Kidney glomerular epithelial cell (primary cell): Measurements from ENCODE around the gene TFAM.
"Not testable (repeated sequence)": the region's sequence is repeated elsewhere in the genome, so short reads cannot be mapped to it uniquely, and the experiment has no call there.

Source experiments
- DNase-seq: peaks from one replicate; lab custom pipeline; 2025; lab: John Stamatoyannopoulos, UW

The TFAM gene

DNA sequence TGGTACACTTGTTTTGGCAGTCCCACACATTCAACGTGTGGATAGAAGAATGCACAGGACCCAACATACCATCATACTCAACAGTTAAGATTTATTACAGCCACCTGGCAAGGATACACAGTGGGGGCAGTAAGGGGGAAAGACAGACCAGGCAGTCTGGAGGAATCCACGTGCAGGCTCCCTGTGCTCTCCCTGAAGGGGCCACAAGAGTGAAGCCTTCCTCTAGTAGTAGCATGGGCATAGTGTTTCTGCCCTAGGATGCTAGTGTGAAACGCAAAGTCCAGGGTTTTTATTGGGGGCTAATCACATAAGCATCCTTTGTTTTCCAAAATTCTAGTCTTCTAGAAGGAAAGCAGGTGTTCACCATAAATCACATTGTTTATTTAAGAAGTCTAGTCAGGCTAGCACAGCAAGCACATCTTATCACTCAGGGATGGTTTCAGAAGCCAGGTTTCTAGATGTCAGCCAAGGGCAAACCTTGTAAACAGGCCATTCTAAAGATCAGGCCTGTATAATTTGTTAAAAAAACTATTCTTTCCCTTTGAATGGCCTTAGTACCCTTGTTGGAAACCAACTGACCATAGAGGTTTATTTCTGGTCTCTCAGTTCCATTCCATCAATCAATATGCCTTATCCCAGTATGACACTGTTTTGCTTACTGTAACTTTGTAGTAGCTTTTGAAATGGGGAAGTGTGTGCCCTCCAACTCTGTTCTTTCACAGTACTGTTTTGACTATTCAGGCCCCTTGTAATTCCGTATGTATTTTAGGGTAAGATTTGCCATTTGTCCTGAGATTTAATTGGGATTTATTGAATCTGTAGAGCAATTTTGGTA lies 12.4 kb upstream of the TFAM start:
- DNase-seq = no peak

DNA sequence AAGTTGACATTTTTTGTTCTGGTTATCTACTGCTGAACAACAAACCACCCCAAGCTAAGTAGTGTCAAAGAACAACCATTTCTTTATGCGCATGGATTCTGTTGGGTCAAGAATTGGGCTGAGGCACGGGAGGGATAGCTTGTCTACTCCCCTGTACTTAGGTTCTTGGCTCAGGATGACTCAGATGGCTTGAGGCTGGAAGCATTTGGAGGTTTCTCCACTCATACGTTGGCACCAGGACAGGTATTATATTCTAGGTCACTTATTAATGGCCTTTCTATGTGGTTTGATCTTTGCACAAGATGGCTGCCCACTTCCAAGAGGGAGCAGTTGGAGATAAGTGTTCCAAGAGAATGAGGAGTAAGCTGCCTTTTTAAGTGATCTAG lies 11.8 kb upstream of the TFAM start:
- DNase-seq = no peak

DNA sequence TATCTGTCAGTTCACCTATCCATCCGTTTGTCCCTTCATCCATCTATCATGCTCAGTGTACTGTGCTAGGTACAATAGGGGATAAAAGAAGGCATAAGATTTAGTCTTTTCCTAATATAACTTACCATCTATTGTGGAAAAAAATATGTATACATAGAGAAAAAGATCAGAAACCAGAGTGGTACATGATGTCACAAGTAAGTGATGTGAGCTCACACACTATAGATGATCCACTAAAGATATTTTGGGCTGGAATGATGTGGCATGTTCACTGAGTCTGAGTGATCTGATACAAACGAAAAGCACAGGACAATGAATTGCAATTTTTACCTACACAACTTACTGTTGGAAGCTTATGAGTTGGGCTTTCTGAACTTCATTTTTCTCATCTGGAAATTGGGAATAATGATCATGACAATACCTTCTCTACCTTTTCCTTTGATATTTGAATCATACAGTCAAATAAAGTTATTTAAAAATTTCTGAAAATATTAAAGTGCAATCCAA lies 2.7 kb upstream of the TFAM start:
- no peak for DNase-seq

DNA sequence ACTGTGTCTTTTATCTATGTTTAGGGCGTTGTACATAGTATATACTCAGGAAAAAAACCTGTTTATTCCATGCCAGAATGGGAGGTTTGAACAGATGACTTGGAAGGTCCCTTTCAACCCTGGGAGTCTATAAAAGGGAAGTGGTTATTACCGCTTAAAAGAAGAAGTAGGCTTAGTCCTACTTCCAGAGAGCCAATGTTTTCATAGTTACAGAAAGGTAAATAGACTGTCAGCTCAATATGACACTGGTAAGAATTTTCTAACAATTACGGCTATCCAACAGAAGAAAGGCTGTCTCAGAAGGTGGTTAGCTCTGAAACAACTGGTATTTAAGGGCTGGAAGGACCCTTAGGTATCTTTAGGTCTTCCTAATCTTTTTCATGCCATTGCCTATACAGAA lies 1.1 kb upstream of the TFAM start:
- DNase-seq = no peak

DNA sequence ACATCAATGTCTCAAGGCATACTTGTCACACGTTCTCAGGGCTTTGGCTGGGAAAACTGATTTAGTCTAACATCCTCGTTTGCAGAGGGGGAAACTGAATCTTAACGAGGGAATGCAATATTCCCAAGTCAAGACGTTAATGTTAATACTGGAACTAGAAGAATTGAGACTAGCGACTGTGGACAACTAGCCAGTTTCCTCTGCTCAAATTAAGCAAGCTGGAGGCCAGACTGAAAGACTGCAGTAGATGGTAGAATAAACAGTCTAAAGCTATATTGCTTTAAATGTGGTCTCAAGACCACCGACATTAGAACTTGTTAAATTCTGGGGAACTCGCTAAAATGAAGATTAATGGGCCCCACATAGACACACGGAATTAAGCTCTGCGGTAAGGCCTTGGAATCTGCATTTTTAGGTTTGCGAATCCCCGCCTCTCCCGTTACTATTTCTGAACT lies 639 bp upstream of the TFAM start:
- peak; percentile 34 for DNase-seq

DNA sequence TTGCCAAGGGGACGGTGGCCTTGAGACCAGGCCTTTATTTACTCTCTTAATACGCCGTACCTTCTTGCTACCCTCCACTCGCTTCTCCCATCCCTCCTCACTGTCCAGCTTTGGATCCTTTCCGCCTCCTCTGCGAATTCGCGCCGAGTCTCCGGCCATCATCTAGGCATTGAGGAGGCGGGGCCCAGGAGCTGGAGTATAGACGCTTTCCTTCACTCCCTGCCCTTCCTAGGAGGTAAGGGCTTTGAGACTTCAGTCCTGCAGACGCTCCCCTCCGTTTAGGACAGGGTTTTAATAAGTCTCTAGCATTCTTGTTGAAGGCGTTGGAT lies 538 bp downstream of the TFAM start:
- DNase-seq = no peak

DNA sequence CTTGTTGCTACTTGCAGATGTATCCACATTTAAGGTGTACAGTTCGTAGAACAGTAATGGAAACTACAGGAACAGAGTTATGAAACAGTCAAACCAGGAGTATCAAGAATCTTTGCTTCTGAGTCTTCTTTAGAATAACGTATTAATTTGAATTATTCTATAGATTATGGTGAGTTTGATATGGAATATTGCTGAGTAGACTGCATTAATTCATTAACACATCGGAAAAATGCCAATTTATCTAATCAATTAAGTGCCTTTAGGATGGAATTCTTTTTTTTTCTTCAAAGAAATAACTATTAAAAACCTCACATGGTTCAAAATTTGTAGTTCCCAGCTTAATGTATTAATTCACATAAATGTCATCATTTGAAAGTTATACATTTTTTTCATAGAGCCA lies 3.8 kb downstream of the TFAM start:
- no peak for DNase-seq

DNA sequence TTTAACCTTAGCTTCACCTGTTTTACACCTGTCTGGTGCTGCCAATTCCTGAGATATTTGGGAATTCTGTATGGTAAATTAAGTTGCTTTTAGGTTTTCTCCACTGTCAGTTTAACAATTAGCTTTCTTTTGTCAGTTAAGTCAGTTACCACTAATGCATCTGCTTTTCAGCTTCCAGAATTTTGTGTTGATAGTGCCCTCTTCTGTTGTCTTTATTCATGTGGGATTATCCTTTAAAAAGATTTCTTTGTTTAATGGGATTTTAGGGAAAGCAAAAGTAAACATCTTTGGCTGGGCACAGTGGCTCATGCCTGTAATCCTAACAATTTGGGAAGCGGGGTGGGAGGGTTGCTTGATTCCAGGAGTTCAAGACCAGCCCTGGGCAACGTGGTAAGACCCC lies 8.1 kb downstream of the TFAM start:
- no peak for DNase-seq

DNA sequence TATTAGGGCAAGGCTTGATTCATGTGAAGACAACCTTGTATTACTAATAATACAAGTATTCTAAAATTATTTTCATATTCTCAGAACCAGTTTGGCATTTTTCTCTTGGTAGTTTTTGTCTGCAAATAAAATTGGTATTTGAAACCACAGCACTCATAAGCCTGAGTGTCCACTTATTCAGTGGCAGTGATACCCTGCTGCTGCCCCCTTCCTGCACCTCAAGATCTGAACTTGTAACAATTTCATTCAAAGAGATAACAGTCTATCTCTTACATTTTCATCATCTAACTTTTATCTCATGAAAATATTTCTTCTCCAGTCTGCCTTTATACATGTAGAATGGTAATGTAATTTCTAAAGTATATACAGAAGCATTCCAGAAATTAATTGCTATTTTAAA lies 9.3 kb downstream of the TFAM start:
- DNase-seq = no peak

DNA sequence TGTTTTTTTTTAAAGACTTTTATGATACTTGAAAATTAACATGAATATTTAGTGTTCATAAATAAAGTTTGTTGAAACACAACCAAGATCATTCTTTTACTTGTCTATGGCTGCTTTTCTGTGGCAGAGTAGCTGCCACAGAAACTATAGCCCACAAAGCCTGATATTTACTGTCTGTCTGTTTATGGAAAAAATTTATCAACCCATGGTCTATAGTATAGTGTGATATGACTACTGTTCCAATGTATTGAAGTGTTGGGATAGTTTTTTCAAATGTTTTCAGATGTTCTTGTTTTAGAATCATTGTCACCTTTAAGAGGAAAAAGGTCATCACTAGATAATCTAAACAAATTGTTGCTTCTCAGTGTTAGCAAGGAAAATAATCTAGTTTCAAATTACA lies 10.8 kb downstream of the TFAM start:
- DNase-seq = no peak

DNA sequence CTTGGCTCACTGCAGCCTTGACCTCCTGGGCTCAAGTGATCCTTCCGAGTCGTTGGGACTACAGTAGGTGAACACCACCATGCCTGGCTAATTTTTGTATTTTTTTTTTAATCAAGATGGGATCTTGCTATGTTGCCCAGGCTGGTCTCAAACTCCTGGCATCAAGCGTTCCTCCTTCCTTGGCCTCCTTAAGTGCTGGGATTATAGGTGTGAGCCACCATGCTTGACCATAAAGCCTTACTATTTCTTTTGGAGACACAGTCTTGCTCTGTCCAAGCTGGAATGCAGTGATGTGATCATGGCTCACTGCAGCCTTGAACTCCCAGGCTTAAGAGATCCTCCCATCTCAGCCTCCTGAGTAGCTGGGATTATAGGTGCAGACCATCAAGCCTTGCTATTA lies 12.6 kb downstream of the TFAM start:
- DNase-seq = no peak

DNA sequence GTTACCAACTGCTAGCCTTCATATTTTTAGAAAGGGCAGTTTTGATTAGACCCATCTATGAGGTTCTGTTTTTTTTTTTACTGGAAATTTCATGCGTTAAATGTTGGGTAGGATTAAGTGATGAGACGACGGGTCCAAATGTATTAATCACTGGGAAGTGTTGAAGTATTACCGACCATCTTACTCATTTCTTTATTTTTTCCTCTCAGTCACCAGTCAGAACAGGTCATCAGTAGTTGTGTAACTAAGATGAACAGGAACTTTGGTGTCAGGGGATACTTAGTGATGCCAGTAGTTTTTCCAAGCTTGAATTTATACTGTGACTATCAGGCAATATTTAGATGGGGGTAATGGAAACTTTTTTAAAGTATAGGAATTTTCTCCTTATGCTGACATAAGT lies 14.2 kb downstream of the TFAM start:
- DNase-seq = peak; percentile 10

DNA sequence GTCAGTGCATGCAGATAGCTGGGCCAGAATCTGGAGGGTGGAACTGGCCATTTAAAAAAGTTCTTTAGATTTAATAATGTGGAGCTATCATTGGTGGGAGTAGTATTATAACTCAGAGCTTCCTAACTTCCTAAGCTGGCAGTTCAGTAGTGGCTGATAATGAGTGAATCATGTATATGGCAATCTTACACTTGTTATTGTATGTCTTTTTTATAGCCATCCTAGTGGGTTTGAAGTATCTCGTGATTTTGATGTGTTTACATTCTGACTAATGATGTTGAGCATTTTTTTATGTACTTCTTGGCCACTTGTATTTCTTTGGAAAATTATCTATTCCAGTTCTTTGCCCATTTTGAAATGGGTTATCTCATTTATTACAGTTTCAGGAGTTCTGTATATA lies 15.4 kb downstream of the TFAM start:
- DNase-seq = no peak

DNA sequence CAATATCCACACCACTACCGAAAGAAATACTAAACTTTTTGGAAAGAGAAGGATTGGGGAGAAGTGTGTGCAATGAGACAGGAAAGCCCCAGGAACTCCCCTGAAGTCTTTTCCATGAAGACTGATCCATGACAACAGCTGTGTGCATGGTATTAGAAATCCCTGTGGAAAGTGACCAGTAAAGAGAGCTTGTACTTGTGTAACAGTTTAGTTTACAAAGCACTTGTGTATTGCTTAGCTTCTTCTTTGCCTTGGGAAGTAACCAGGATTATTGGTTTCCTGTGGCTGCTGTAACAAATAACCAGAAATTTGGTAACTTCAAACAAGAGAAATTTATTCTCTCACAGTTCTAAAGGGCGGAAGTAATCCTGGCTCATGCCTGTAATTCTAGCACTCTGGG lies 18.8 kb downstream of the TFAM start:
- DNase-seq = no peak

DNA sequence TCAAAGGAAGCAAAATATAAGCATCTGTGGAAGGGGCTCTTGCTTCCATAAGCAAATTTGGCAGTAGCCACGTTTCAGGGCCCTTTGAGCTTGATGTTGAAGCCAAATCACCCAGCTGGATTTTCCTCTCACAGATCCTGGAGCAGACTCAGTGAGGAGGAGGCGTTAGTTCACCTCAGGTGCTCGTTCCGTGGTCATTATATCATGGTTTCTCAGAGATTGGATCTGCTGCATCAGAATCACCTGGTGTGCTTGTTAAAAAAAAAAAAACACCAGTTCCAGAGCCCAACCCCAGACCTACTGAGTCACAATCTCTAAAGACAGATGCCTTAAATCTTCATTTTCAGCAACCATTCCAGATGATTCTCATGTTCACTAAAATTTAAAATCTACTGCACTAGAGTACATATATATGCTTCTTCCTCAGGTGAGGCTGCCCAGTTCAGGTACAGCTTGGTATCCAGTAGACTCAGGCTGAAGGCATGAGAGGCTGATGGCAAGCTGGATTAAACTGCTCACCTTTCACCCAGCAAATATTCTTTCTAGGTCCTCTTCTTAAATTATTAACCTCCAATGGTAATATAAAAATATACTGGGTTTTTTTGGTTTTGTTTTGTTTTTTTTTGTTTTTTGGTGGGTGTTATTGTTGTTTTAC lies 24.9 kb downstream of the TFAM start:
- DNase-seq = no peak

DNA sequence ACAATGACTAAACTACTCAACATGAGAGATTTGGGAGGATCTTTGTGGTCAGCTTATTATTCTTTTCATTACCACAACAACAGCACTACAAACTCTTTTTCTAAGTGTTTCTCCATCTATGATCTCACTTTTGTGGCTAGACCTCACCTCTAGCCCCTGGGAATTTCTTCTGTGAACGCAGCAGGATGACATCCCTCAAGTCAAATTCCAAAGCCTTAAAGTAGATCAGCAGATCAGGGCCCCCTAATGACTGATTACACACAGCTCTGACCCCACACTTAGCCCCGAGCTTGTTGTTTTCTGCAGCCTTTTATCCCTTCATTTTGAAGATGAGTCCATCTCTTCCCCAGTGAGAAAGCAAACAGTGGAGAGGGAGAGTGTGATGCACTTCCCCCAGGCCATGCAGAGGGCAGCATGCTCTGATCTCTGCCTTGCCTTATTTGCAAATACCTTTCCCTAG lies 27.3 kb downstream of the TFAM start:
- peak; percentile 97 for DNase-seq

DNA sequence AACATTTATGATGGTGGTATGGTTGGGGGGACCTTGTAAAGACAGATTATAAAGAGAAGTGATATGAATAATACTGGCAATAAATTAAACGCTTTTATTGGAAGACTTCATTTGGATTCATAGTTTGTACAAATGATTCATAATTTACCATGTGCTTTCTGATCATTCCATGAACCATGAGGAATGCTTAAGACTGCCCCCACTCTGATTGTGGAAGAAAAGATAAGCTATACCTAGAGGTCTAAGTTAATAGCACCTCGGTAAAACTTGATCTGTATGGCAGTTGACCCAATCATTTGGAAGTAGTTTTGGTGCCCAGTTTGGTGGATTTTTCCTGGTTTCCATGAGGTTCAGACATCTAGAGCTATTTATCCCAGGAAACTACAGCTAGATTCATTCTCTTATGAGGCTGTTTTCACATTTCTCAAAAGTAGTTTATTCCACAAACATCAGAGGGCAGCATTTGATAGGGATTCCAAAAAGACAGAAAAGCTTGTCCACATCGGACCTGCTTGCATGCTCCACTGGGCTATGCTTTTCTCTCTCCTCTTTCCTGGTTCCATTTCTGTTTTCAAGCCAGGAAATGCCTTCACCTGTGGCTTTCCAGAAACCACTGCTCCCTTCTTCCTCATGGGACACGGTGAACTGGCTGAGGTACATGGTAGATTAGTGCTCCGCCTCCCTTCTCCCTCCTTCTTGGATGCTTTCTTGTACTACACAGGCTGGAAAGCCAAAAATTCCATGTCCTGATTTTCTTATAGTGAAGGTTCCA lies 29.2 kb downstream of the TFAM start:
- peak; percentile 94 for DNase-seq

DNA sequence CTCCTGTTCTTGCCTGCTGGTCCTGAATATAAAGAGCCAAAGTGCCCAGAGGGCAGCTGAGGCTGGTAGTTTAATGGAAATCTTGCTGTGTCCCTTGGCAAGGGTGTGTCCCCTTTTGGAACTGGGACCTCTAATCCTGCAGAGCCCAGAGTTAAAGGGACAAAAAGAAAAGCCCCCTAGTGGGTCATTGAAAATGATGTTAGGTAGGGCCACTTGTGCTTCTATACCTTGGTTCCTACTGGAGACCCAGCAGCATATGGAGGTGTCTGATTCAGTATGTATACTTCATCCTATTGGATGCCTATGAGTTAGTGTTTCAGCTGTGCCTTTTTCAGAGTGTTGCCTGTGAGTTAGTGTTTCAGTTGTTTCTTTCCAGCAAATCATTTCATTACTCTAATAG lies 30.5 kb downstream of the TFAM start:
- DNase-seq = no peak

DNA sequence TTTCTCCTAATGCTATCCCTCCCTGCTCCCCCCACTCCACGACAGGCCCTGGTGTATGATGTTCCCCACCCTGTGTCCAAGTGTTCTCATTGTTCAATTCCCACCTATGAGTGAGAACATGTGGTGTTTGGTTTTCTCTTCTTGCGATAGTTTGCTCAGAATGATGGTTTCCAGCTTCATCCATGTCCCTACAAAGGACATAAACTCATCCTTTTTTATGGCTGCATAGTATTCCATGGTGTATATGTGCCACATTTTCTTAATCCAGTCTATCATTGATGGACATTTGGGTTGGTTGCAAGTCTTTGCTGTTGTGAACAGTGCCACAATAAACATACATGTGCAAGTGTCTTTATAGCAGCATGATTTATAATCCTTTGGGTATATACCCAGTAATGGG lies 32.7 kb downstream of the TFAM start:
- DNase-seq = not testable (repeated sequence)

DNA sequence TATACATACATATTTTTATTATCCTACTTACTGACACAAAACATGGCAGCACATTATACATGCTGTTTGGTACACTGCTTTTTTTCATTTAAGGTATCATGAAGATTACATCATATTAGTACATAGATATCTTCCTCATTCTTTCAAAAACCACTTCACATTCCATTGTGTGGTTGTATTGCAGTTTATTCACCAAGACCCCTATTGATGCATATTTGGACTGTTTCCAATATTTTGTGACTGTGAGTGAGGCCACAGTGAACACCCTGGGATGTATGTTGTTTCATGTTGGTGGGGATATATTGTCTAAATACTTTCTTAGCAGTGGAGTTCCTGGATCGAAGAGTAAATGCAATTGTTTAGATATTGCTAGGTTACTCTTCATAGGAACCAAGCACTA lies 39.0 kb downstream of the TFAM start:
- DNase-seq = peak; percentile 18

DNA sequence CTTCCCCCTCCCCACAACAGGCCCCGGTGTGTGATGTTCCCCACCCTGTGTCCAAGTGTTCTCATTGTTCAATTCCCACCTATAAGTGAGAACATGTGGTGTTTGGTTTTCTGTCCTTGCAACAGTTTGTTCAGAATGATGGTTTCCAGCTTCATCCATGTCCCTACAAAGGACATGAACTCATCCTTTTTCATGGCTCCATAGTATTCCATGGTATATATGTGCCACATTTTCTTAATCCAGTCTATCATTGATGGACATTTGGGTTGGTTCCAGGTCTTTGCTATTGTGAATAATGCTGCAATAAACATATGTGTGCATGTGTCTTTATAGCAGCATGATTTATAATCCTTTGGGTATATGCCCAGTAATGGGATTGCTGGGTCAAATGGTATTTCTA lies 43.2 kb downstream of the TFAM start:
- DNase-seq = not testable (repeated sequence)

DNA sequence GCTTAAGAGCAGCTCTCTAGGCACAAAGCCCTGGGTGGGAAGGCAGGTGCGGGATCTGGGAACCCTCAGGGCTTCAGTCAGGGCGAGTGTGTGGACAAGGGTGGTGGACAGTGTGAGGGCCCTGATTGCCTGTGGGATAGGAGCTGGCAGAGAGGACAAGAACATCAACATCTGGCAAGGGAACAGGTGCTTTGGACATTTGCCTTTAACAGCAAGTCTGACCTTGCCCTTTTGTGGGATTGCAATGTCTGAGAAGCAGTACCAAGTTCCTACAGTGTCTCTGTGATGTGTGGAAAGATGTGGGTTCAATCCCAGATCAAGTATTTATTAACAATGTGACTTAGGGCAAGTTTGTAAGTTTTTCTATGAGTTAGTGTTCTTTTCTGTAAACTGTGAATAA lies 46.7 kb downstream of the TFAM start:
- DNase-seq = no peak

DNA sequence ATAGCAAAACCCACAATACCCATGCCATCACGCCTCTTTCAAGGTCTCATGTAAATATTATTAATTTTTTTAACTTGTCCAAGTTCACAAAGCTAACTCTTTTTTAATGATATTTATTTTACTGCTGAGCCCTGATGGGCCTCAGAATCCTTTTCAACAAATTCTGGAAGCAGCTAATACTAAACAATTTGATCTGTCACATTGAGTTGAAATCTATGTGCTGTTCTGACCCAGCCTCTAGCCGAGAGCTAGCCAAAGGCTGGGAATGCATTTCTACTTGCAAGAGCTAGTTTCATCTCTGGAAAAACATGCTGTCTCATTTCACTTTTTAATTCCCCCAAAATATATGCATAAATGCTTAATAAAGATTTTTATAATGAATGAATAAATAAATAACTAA lies 47.9 kb downstream of the TFAM start:
- no peak for DNase-seq
